ENCODE results near the gene NKAIN2.
"Not testable (repeated sequence)": the region's sequence is repeated elsewhere in the genome, so short reads cannot be mapped to it uniquely, and the experiment has no call there.

Gene NKAIN2

GRCh38 chr6:123972600-123973294 lies 169.1 kb downstream of the NKAIN2 start:
- no peak for DNase-seq

DNA sequence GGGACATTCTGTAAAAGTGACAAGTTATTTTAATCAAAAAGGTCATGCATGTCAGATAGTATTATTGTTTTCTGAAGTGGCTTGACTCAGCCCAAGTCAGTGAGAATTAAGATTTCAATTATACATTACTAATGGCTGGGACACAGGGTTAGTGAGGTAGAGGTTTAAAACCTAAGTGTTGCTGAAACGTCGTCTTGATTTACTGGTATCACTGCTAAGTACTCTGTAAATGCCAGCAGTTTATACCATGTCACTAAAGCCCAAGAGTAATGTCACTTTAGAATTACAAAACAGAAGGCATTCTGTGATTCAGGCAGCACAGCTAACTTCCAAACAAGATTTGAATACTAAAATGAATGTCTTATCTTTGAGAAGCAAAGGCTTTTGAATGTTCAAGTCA lies 176.6 kb downstream of the NKAIN2 start:
- no peak for DNase-seq

DNA sequence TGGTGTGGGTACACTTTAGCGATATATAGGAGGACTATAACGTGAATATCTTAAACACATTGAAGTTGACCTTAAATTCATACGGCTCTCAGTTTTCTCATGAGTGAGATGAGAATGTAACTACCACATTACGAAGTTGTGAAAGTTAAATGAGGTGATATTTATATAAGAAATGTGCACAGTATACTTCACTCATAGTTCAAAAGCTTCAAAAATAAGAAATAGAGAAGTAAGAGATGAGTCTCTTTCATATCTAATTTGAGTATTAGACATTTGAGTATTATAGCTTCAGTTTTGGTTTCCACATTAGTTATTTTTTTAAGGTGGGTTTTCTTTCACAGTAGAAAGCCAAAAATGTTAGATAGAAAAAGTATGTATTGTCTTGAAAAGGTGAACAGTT lies 183.3 kb downstream of the NKAIN2 start:
- no peak for DNase-seq

DNA sequence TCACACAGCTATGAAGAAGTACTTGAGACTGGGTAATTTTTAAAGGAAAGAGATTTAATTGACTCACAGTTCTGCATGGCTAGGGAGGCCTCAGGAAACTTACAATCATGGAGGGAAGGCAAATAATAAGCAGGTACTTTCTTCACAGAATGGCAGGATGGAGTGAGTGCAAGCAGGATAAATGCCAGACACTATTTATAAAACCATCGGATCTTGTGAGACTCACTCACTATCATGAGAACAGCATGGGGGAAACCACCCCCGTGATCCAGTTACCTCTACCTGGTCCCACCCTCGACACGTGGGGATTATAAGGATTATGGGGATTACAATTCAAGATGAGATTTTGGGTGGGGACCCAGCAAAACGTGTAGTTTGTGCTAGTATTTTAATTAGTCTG lies 186.3 kb downstream of the NKAIN2 start:
- peak in 1 of 2 experiments; percentile 11 for DNase-seq

DNA sequence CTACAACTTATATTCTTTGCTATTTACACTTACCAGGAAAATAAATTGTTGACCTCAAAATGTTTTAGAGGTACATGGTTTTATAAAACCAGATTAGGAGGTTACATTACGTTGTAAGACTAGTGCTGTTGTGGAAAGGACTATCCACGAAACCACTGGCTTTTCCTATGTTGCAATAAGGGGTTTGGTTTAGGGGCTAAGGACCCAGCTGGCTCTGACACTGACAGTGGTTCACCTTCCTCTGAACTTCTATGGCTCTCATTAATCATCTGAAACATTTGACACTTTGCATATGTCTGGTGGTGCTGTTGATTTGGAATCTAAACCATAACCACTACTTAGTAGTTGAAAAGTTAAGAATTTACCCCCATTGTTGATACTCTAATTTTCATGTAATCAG lies 186.7 kb downstream of the NKAIN2 start:
- peak in 1 of 2 experiments; percentile 13 for DNase-seq

DNA sequence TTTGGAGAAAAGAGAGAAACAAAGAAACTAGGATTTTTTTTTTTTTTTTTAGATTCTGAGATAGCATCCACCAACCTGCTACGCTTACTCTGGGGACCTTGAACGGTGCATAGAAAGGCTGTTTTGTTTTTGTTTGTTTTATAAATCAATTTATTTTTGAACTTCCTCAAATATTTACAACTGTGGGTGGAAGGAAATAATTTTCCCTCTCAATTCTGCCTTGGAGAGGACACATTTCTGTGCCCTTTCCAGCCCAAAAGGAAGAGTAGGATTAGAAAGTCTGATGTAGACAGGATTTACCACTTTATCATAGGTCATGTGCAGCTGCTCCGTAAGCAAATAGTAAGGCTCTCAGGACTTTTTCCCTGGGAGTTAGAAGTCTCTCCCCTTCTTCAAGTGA lies 190.5 kb downstream of the NKAIN2 start:
- DNase-seq: no peak

- no peak for DNase-seq
These were observed 191.4 kb downstream of the NKAIN2 start for GRCh38 chr6:123994891-123995635.

- DNase-seq: peak; percentile 66 to 95
These were observed 193.6 kb downstream of the NKAIN2 start for GRCh38 chr6:123997223-123997622.

DNA sequence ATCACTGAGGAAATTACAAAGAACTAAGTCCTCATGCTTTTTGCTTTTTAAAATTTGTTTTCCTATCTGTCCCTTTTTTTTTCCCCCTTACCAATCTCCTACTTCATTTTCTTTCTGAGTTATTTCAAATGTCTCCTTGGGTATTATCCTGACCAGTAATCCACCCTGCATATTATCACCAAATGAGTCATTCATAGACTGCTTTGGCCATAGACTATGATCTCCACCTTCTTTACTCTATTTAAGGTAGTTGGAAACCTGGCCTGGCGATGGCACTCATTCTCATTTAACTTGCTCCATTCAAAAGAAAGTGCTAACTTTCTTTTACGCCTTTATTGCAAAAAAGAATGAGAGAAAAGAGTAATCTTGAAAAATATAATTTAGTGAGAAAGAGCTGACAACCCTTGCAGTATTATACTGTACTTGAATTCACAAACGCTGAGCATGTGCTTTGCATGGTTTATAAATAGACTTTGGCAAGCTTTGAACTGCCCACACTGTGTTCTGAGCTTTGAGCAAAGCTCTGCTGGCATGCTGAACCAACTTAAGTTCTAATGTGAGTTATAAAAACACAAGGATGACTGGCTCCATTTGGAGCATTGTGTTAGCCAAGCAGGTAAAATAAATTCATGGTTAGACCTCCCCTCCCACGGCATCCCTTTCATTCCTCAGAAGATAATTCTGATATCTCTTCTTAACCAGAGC lies 198.9 kb downstream of the NKAIN2 start:
- no peak for DNase-seq

GRCh38 chr6:124007266-124007665 lies 203.6 kb downstream of the NKAIN2 start:
- no peak for DNase-seq

- DNase-seq: no peak
These were observed 204.6 kb downstream of the NKAIN2 start for GRCh38 chr6:124008000-124008987.

- DNase-seq: no peak
These were observed 205.5 kb downstream of the NKAIN2 start for GRCh38 chr6:124008988-124009765.

DNA sequence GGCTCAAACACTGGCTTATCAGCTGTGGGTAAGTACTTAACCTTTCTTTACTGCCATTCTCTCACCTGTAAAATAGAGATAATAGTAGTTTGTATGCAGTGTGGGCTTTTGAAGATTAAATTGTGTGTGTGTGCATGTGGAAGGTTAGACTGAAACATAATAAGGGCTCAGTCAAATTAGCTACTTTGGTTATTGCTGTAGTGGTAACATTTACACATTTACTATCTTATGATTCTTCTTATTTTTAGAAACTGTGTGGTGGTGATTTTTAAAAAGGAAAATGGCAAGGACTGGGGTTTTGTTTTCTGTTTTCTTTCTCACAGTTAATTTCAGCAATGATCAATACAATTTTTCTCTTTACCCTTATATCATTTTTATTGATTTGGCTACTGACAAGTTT lies 206.9 kb downstream of the NKAIN2 start:
- no peak for DNase-seq

DNA sequence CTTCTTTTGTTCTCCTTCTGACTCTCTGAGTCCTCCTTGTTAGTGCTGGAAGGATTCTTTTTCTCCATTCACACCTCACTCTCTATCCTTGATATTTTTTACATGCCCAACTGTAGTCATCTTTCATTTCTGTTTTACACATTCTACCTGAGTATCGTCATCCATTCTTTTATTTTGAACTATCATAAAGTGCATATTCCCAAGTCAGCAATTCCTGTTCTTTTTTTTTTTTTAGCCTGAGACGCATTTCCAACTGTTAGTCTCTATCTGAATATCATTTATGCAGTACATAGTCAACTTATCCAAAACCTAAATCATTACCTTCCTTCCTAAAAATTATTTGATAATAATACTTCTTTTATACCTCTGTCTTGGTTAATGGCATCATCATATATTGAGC lies 207.5 kb downstream of the NKAIN2 start:
- DNase-seq: no peak

GRCh38 chr6:124022051-124022450 lies 218.4 kb downstream of the NKAIN2 start:
- DNase-seq: not testable (repeated sequence)

DNA sequence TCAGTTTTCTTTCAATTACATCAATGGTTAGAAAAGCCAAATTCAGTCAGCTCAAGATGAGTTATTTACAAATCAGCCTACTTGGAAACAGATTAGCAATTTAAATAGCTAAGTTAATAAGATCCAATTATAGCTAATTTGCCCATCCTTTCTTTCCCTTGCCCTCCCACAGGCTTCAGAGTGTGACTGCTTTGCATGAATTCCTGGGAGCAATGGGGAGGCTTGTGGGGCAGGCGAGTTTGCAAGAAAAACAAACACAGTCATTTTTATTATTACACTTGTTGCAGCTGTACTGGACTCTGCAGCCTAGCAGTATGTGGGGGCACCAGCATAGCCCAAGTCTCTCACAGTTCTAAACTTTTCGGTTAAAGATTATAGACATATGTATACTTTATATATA lies 219.0 kb downstream of the NKAIN2 start:
- no peak for DNase-seq

- DNase-seq: no peak
These were observed 223.0 kb downstream of the NKAIN2 start for GRCh38 chr6:124026694-124027093.

GRCh38 chr6:124027392-124027791 lies 223.7 kb downstream of the NKAIN2 start:
- DNase-seq: no peak

DNA sequence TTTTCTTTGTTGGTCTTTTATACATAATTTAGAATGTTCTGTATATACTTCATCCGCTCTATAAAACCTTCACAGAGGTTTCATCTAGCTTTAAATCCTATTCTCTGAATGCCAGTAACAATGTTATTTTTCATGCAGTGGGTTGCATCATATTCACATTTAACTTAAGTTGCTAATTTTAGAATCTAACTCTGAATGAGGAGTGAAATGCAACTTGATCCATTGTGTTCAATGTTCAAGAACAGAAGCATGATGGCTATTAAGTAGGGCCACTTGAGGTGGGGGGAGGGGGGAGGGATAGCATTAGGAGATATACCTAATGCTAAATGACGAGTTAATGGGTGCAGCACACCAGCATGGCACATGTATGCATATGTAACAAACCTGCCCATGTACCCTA lies 224.5 kb downstream of the NKAIN2 start:
- peak; percentile 24 to 71 for DNase-seq

DNA sequence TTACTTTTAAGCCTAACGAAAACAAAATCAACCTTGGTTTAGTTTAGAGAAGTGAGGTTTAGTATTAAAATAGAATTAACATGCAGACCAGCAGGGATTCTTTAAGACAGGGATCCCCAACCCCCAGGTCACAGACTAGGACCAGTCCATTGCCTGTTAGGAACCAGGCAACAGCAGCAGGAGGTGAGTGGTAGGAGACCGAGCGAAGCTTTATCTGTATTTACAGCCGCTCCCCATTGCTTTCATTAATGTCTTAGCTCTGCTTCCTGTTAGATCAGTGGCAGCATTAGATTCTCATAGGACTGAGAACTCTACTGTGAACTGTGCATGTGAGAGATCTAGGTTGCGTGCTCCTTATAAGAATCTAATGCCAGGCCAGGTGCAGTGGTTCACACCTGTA lies 225.9 kb downstream of the NKAIN2 start:
- no peak for DNase-seq

- DNase-seq: no peak
These were observed 229.8 kb downstream of the NKAIN2 start for GRCh38 chr6:124033501-124033900.

DNA sequence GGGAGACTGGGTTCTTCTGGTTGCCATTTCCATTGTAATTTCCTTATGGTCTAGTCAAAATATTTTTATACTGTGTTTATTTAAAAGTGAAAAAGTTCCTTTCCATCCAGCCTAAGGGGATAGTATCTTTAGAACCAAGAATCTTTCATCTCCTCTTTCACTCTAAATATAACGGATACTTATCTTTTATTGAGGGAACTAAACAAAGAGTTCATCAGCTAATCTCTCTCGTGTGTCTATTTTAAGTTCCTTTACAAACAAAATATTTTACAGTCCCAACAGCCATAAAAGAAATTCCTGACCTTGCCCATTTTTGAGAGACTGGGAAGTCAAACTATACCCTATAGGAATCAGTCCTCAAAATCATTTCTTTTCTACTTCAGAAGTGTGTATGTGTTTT lies 232.7 kb downstream of the NKAIN2 start:
- DNase-seq: no peak
